IPS DF 19.7 (cell line): ENCODE data around the gene SH2D7.

Source experiments
- DNase-seq: peaks from one replicate; pipeline ENCODE4 v3.0.0-alpha.2; 2013; ENCODE audit warnings: low read depth, low spot score

SH2D7 gene

DNA sequence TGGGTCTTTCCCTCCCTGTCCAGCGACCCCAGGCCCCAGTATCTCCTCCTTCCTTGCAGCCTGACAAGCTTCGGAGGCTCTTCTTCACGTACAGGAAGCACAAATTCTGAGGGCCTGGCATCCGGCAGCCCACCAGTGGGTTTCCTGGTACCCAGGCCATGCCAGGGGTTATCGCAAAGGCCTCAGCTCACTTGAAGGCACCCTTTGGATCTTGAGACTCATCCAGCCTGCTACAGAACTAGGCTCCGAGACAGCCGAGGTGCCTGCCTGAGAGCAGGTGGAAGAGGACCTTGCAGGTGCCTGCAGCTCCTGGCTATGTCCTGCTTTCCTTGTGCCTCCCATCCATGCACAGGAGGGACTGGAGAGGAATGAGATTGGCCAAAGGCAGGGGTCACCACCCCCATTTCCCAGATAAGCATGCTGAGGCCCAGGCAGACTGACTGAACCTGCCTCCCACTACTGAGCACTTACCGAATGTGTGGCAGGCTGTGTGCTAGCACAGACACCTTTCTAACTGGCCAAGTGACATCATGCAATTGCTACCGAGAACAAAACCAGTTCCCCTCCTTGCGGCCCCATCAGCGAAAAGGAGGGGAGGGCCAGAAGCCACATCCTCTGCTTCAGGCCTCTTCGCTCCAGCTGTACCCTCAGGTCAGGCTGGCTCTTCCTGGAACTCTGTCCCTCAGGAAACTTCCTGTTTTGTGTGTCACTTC lies 11.2 kb downstream of the SH2D7 start:
- no peak for DNase-seq

- DNase-seq: no peak
These were observed 11.7 kb downstream of the SH2D7 start for GRCh38 chr15:78104119-78104479.

GRCh38 chr15:78104566-78105475 lies 12.5 kb downstream of the SH2D7 start:
- no peak for DNase-seq

DNA sequence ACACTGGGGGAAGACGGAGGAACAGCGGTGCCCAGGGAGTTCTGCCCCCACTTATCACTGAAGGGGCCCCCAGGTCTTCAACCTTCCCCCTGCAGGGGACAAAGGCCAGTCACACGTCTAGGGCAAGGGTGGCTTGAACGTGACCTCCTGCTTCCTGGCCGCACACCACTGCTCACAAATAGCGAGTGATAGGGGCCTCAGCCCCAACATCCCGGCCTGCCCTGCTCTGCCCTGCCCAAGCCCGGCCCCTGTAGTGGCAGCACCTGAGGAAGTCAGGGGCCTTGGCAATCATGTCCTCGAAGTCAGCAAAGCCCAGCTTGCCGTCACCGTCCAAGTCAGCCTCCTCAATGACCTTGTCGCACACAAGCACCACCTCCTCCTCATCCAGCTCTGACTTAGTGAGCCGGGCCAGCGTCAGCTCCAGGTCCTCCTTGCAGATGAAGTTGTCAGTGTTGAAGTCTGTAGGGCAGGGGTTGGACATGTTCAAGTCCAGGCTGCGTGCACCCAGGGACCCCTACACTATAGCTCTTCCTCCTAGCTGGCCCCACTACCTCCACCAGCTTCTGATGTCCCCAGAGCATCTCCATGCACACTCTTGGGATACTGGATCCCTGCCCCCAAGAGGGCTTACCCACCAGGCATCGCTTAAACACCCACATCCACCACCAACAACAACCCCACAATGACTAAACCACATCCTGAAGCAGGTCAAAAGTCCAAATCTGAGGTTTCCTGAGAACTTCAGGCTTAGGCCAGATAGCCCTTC lies 13.3 kb downstream of the SH2D7 start:
- DNase-seq: no peak

DNA sequence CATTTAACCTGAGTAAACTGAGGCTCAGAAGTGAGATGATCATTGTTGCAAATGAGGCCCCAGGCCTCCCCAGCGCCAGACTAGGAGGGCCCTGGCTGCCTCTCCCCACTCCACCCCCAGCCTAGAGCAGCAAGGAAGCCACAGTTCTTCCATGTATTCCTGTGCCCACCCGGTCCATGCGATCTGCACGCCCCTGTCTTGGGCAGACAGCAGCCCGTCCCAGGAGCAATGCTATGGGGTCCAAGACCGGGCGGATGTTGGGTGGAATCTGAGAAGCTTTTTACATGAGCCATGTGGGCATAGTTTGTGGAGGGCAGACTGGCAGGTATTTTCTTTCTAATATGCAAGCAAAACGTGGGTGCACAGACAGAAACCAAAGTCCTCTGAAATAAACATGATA lies 15.1 kb downstream of the SH2D7 start:
- no peak for DNase-seq

DNA sequence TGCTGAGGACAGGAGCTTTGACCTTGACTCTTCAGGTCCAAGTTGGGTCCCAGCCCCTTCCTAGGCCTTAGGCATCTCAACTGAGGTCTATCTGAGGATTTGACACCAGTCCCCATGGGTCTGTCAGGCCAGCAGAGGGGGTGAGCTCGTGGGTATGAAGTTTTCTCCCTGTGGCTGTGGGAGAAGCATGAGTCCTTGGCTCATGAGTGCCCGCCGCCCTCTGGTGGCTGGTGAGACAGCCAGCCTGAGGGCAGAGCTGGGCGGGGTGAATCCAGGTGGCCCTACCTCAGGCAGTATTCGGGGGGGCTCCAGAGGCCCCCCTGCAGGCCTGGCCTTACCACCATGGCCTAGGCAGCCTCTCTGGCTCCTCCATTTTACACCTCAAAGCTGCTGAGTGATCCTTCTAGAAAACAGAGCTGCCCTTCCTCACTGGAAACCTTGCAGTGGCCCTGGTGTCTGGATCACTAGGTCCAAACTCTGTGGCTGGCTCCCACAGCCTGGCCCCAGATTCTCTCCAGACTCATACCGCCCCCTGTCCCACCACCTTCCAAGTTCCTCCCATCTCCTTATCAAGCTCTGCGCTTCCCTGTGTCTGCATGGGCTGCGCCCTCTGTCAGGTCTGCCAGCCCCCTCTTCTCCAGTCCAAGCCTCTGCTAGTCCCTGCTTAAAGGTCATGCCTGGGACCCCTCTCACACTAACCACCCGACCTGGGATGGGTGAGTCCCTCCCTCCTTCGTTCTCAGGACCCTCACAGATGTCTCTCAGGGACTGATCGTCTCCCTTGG lies 16.1 kb downstream of the SH2D7 start:
- DNase-seq: peak; percentile 52

GRCh38 chr15:78109156-78109555 lies 16.8 kb downstream of the SH2D7 start:
- DNase-seq: no peak

DNA sequence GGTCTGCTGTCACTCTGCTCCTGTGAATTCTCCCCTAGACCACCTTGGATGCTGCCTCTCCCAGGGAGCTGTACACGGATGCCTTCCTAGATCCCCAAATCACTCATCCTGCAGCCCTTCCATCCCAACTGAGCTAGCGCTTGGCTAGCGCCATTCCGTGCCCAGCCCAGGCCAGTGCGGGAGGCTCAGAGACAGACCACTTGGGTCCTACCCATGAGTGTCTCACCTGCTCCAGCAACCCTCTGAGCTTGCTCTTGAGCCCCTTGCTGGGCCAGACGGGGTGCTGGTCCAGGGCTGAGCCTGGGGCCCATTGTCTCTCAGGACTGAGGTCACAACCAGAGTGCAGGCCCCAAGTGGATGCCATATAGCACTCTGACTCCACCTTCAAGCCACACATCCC lies 17.7 kb downstream of the SH2D7 start:
- no peak for DNase-seq

- no peak for DNase-seq
These were observed 18.6 kb downstream of the SH2D7 start for GRCh38 chr15:78110916-78111475.

- DNase-seq: no peak
These were observed 19.4 kb downstream of the SH2D7 start for GRCh38 chr15:78111788-78112187.

- DNase-seq: no peak
These were observed 20.2 kb downstream of the SH2D7 start for GRCh38 chr15:78112551-78112950.

DNA sequence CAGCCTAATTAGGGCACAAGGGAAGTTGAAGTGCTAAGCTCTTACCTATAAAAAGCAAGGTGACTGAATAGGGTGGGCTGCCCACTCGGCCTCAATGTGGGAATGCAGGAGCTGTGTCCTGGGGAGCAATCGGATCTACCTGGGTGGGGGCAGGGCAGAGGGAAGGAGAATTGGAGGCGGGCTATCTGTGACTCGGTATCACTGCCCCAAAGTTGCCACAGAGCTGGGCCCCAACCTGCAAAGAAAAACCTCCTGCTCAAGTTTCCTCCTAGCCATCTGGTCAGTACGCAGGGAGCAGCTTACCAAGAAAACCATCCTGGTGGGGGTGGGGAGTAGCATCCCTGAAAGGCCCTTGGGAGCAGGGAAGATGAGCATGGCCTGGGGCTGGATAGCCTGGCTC lies 28.2 kb downstream of the SH2D7 start:
- no peak for DNase-seq

DNA sequence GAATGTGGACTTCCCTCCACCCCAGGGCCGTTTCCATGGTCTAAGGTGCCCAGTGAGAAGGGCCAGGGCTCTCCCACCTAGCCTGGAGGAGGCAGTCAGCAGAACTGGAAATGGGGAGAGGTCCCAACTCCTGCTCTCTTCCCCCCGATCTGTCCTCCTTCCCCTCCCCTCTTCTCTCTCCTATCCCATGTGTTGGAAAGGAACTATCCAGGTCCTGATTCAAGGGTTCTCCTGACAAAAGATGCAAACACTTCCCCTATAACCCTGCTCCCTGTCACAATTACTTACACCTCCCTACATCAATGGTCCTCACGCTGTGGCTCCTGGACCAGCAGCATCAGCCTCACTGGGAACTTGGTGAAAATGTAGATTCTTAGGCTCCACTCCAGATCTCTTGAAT lies 32.9 kb downstream of the SH2D7 start:
- DNase-seq: no peak

- DNase-seq: no peak
These were observed 35.5 kb downstream of the SH2D7 start for GRCh38 chr15:78127882-78128281.

GRCh38 chr15:78129077-78129750 lies 36.9 kb downstream of the SH2D7 start:
- DNase-seq: no peak

- DNase-seq: no peak
These were observed 37.5 kb downstream of the SH2D7 start for GRCh38 chr15:78129751-78130287.

GRCh38 chr15:78130466-78131294 lies 38.3 kb downstream of the SH2D7 start:
- DNase-seq: no peak

DNA sequence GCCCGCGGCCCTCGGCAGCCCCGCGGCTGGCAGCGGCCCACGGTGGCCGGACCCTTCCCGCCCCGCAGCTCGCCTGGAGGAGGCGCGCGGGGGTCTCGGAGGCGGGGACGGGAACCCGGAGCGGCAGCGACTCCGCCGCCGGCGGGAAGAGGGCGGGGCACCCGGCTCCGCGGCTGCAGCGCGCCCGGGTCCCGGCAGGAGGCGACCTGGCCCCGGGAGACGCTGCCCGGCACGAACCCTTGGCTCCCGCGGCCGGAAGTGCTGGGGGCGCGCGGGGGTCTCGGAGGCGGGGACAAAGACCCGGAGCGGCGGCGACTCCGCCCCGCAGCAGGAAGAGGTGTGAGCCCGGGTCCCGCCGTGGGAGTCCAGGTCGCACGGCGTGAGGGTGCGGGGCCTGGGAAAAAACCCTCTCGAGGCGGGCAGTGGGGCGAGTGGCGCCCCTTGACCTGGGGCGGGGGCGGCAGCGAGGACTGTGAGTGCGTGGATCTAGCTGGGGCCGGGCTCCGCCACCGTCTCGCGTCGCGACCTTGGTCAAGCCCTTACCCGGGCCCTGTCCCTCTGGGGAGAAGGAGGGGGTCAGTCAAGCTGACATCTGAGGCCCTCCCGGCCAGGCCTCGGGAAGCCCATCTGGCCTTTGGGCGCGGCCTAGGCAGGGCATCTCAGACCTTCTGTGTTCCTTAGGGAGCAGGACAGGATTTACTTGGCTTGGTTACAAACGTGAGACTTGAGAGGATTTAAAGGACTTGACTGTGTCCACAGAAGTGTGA lies 39.1 kb downstream of the SH2D7 start, which contains the start of gene CIB2:
TSS of gene CIB2 (minus strand) at position 151 of the 767 bp plus-strand sequence. CDS start 230 bp downstream, outside the sequence.
- no peak for DNase-seq
